Osteoblast (primary cell): ENCODE data around the gene TDRD10. TPM values are rescaled to one million over a fixed set of nuclear protein-coding genes. Genes with fewer than 3 reads are reported as not detected.

Experiments used
- DNase-seq: peaks from one replicate; pipeline ENCODE4 v3.0.0; 2011; ENCODE audit warnings: low spot score, mixed read lengths; ENCODE audit not compliant: insufficient read length; ENCODE audit errors: missing footprints
- H2AFZ ChIP-seq: 2 replicates; pipeline ENCODE4 v1.6.0; 2011; ENCODE audit warnings: mild to moderate bottlenecking, low read length
- H3K27ac ChIP-seq: 2 replicates; pipeline ENCODE4 v1.5.1; 2011; ENCODE audit warnings: mild to moderate bottlenecking, low read depth, low read length, moderate library complexity
- H3K27me3 ChIP-seq: 2 replicates; pipeline ENCODE4 v1.6.0; 2012; ENCODE audit warnings: mild to moderate bottlenecking, control low read depth, inconsistent platforms, low read length, moderate library complexity; ENCODE audit not compliant: insufficient read depth
- H3K36me3 ChIP-seq: 2 replicates; pipeline ENCODE4 v1.5.1; 2011; ENCODE audit warnings: mild to moderate bottlenecking, low read length, control low read depth, moderate library complexity; ENCODE audit not compliant: insufficient read depth
- H3K4me1 ChIP-seq: 2 replicates; pipeline ENCODE4 v1.5.1; 2011; ENCODE audit warnings: mild to moderate bottlenecking, low read length, control low read depth, moderate library complexity; ENCODE audit not compliant: insufficient read depth
- H3K4me2 ChIP-seq: 2 replicates; pipeline ENCODE4 v1.6.0; 2011; ENCODE audit warnings: mild to moderate bottlenecking, low read length; ENCODE audit not compliant: insufficient read depth
- H3K4me3 ChIP-seq: fragments of 200-600 bp; sonication (generic); 3 replicates; pipeline ENCODE4 v1.5.1; 2012; ENCODE audit warnings: mild to moderate bottlenecking, low read length, inconsistent platforms; ENCODE audit not compliant: insufficient read depth
- H3K79me2 ChIP-seq: 2 replicates; pipeline ENCODE4 v1.6.0; 2012; ENCODE audit warnings: mild to moderate bottlenecking, low read length, control low read depth, inconsistent platforms; ENCODE audit not compliant: insufficient read depth
- H3K9me3 ChIP-seq: 2 replicates; pipeline ENCODE4 v1.5.1; 2011; ENCODE audit warnings: low read depth, low read length, control low read depth
- H4K20me1 ChIP-seq: 2 replicates; pipeline ENCODE4 v1.6.0; 2012; ENCODE audit warnings: mild to moderate bottlenecking, low read length, control low read depth; ENCODE audit not compliant: insufficient read depth
- CTCF ChIP-seq: IDR thresholded peaks from 2 replicates; pipeline ENCODE4 v1.5.1; 2011; ENCODE audit warnings: mild to moderate bottlenecking, low read depth, low read length, moderate library complexity; ENCODE audit errors: extremely low read depth
- total RNA-seq: library from RNA; depleted of rRNA; stranded (reverse); fragments of >200 nt; gene quantifications from 2 replicates; pipeline ENCODE4 v1.2.3, GENCODE V29; 2012

Gene TDRD10
- total RNA-seq, 1 donor, result not detected

DNA sequence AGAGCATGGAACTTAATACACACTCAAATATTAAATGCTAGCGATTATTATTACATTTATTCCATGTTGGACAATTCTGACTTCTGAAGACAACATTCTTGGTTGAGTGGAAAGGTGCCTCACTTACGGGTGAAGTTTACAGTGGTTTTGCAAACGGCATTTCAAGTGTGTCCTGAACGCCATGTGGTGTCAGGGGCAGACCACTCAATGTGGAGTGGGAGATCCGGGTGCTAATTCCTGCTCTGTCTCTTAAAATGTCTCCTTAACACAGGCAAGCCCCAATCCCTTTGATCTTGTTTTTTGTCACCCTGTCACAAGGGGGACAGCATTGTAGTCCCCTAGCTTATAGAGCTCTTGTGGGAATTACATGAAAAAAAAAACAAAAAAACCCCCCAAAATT is 5.6 kb upstream of the TDRD10 start:
- Histone ChIP-seq H3K79me2 (no peaks in the 10 kb centered on the region), H3K4me3 (no peak overlapping the region), H3K27ac (no peak overlapping the region), H2AFZ (no peak overlapping the region), H3K27me3 (peaks cover 82% of the 10 kb centered on the region), H3K4me1 (no peaks in the 10 kb centered on the region), H4K20me1 (no peaks in the 10 kb centered on the region), H3K36me3 (no peaks in the 10 kb centered on the region), H3K9me3 (no peaks in the 10 kb centered on the region), H3K4me2 (no peak overlapping the region)
- no peak for TF ChIP-seq CTCF
- DNase-seq, result no peak

DNA sequence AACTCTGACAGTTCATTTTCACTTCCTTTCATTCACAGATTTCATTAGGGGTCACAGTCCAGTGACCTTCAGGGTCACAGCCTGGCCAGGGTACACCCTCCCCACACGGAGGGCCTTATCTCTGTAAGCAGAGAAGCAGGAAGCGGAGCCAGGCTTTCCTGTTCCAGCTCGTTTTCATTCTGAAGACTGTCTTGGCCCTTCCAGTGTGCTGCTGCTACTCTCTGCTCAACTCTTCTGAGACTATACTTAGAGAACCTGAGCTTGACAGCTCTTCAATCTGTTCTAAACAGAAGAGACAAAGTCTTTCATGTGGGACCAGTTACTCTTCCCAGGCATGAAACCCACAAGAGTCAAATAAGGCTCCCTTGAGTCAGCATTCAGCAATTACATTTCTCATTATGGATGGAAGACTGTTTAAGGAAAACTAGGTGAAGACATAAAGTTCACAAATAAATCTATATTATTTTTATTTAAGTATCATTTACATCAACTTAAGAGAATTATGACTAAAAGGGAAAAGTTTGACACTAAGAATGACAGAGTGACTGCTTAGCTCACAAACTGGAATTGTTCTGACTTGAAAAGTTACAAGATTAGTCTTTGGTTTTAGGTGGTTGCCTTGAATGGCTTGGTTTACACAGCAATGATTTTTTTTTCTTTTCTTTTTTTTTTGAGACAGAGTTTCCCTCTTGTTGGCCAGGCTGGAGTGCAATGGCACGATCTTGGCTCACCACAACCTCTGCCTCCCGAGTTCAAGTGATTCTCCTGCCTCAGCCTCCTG is 4.8 kb upstream of the TDRD10 start:
- peaks cover 81% of the 10 kb centered on the region for H3K27me3 ChIP-seq
- H3K4me1 ChIP-seq, result no peaks in the 10 kb centered on the region
- H3K9me3 ChIP-seq, result no peaks in the 10 kb centered on the region

DNA sequence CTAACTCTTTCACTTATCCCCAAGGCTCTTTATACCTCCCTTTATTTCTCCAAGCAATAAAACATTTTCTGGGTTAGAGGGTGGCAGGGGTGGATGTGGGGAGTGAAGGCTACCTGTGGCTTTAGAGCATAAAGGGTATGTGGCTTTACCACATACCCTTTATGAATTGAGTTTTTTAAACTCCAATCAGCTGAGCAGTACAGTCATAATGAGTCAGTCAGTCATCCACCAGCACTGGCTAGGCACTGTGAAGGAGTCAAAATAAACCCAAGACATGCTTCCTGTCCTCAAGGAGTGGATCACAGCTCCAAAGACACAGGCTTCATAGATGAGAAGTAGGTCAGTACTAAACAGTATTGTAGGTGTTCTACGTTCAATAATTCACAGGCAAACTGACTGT is 2.6 kb upstream of the TDRD10 start:
- TF ChIP-seq CTCF, result no peak
- H3K9me3 ChIP-seq, result no peaks in the 10 kb centered on the region
- H3K27ac ChIP-seq, result no peak overlapping the region
- DNase-seq, result no peak
- H3K27me3 ChIP-seq, result peaks cover 81% of the 10 kb centered on the region
- H3K36me3 ChIP-seq, result no peaks in the 10 kb centered on the region
- no peak overlapping the region for H2AFZ ChIP-seq
- H3K4me1 ChIP-seq, result no peaks in the 10 kb centered on the region
- no peaks in the 10 kb centered on the region for H3K79me2 ChIP-seq
- H3K4me3 ChIP-seq, result no peak overlapping the region
- H4K20me1 ChIP-seq, result no peaks in the 10 kb centered on the region
- no peak overlapping the region for H3K4me2 ChIP-seq

More for the DNA sequence above, 4.8 kb upstream of the TDRD10 start:
- Histone ChIP-seq H3K36me3 (no peaks in the 10 kb centered on the region), H4K20me1 (no peaks in the 10 kb centered on the region), H3K4me2 (no peak overlapping the region), H3K27ac (no peak overlapping the region), H3K79me2 (no peaks in the 10 kb centered on the region), H3K4me3 (no peak overlapping the region), H2AFZ (no peak overlapping the region)
- TF ChIP-seq CTCF, result no peak
- DNase-seq, result no peak

DNA sequence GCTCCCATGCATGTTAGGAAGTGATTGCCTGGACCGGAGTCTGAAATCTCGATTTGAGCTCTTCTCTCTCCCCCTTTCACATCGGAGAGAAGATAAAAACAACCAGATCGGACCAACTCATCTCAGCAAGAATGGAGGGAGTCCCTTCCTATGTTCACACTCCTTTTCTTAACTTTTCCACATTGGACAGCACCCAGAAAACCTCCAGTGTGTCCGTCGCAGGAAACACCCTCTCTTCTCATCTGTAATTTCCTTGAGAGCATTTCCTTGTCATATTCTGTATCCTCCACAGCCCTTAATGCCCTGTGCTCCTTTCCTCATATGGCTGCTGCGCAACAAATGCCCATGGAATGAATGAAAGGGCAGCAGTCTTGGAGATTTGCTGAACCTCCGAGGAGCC is 1.5 kb upstream of the TDRD10 start:
- Histone ChIP-seq H3K36me3 (no peaks in the 10 kb centered on the region), H3K27me3 (peaks cover 85% of the 10 kb centered on the region), H3K27ac (no peak overlapping the region), H3K79me2 (no peaks in the 10 kb centered on the region), H2AFZ (no peak overlapping the region), H3K9me3 (no peaks in the 10 kb centered on the region), H3K4me3 (no peak overlapping the region), H4K20me1 (no peaks in the 10 kb centered on the region), H3K4me2 (no peak overlapping the region), H3K4me1 (no peaks in the 10 kb centered on the region)
- TF ChIP-seq CTCF, result no peak
- no peak for DNase-seq
